LNCaP clone FGC (cell line): ENCODE results near the gene TMEM132D.

Source experiments
- DNase-seq: peaks from one replicate; pipeline ENCODE4 v3.0.0-alpha.2; 2011; ENCODE audit warnings: low read depth
- H3K4me3 ChIP-seq: 2 replicates; pipeline ENCODE4 v1.5.1; 2011; ENCODE audit warnings: mild to moderate bottlenecking, low read depth, low read length, control low read depth
- CTCF ChIP-seq: IDR thresholded peaks from 2 replicates; pipeline ENCODE4 v1.5.1; 2012; ENCODE audit warnings: mild to moderate bottlenecking; ENCODE audit not compliant: control insufficient read depth, insufficient read depth; ENCODE audit errors: extremely low read depth

The TMEM132D gene

GRCh38 chr12:129660946-129661345, 242.9 kb downstream of the TMEM132D start:
- DNase-seq = no peak
- H3K4me3 ChIP-seq = no peak overlapping the region
- TF ChIP-seq CTCF = no peak

- no peak for DNase-seq
- no peak overlapping the region for H3K4me3 ChIP-seq
- TF ChIP-seq CTCF = no peak
Observed at GRCh38 chr12:129659961-129660622, 243.7 kb downstream of the TMEM132D start.

- no peak overlapping the region for H3K4me3 ChIP-seq
- DNase-seq = no peak
- TF ChIP-seq CTCF = no peak
Observed at GRCh38 chr12:129657179-129657578, 246.6 kb downstream of the TMEM132D start.

GRCh38 chr12:129651951-129652350, 251.9 kb downstream of the TMEM132D start:
- no peak for DNase-seq
- no peak for TF ChIP-seq CTCF

GRCh38 chr12:129641926-129642325, 261.9 kb downstream of the TMEM132D start:
- H3K4me3 ChIP-seq = no peak overlapping the region
- TF ChIP-seq CTCF = no peak
- DNase-seq = no peak

More at GRCh38 chr12:129651951-129652350, 251.9 kb downstream of the TMEM132D start:
- no peak overlapping the region for H3K4me3 ChIP-seq

GRCh38 chr12:129635021-129635685, 268.7 kb downstream of the TMEM132D start:
- H3K4me3 ChIP-seq = no peak overlapping the region
- TF ChIP-seq CTCF = no peak
- no peak for DNase-seq
